SIG-M5 treated with dmso at 0.1 percent for 504 hours (cell line): ENCODE measurements around the gene MPND.
"Not testable (repeated sequence)": the region's sequence is repeated elsewhere in the genome, so short reads cannot be mapped to it uniquely, and the experiment has no call there.

Experiments
- DNase-seq: peaks from one replicate; lab custom pipeline; 2025; ENCODE audit not compliant: unreplicated experiment; lab: John Stamatoyannopoulos, UW

MPND gene

GRCh38 chr19:4346020-4346383, 2.6 kb downstream of the MPND start:
- DNase-seq, result no peak

- no peak for DNase-seq
Measured at GRCh38 chr19:4347521-4347920, 4.2 kb downstream of the MPND start.

GRCh38 chr19:4349225-4349624, 5.9 kb downstream of the MPND start:
- not testable (repeated sequence) for DNase-seq

GRCh38 chr19:4350111-4350510, 6.7 kb downstream of the MPND start:
- DNase-seq, result no peak

- DNase-seq, result no peak
Measured at GRCh38 chr19:4350726-4351125, 7.4 kb downstream of the MPND start.

- peak; percentile 36 for DNase-seq
Measured at GRCh38 chr19:4352701-4353121, 9.3 kb downstream of the MPND start.

GRCh38 chr19:4354282-4354681, 10.9 kb downstream of the MPND start:
- no peak for DNase-seq

GRCh38 chr19:4354897-4355296, 11.5 kb downstream of the MPND start:
- no peak for DNase-seq

- no peak for DNase-seq
Measured at GRCh38 chr19:4357095-4357797, 13.9 kb downstream of the MPND start.

- no peak for DNase-seq
Measured at GRCh38 chr19:4357921-4358326, 14.6 kb downstream of the MPND start.

- DNase-seq, result no peak
Measured at GRCh38 chr19:4358709-4359626, 15.6 kb downstream of the MPND start.

GRCh38 chr19:4359627-4360000, 16.3 kb downstream of the MPND start:
- DNase-seq, result no peak

GRCh38 chr19:4360081-4360569, 16.8 kb downstream of the MPND start:
- DNase-seq, result no peak

- DNase-seq, result no peak
Measured at GRCh38 chr19:4360641-4361151, 17.3 kb downstream of the MPND start.

GRCh38 chr19:4361152-4362046, 18.0 kb downstream of the MPND start:
- DNase-seq, result no peak

GRCh38 chr19:4362101-4362828, 18.9 kb downstream of the MPND start:
- no peak for DNase-seq

- DNase-seq, result no peak
Measured at GRCh38 chr19:4362831-4363545, 19.6 kb downstream of the MPND start.

GRCh38 chr19:4363571-4364304, 20.4 kb downstream of the MPND start:
- no peak for DNase-seq

GRCh38 chr19:4365341-4365740, 22.0 kb downstream of the MPND start:
- DNase-seq, result no peak
